C4-2B (cell line): ENCODE results near the gene SLC25A48.

ENCODE experiments used
- CTCF ChIP-seq: fragments of 450-650 bp; conservative IDR thresholded peaks from 2 replicates; pipeline ENCODE4 v1.5.1; 2017; ENCODE audit warnings: mild to moderate bottlenecking
- ZFX ChIP-seq: fragments of 450-650 bp; IDR thresholded peaks from 2 replicates; pipeline ENCODE4 v1.6.1; 2017

- TF ChIP-seq CTCF, result no peak
- TF ChIP-seq ZFX, result no peak
Measured at GRCh38 chr5:135829179-135829578, 5.3 kb upstream of the SLC25A48 start.
